HG03064 (cell line): ENCODE data around the gene CLEC16A.

Source experiments
- ATAC-seq: cut with Tn5 transposase; IDR thresholded peaks from one replicate; pipeline ENCODE4 v1.9.1; 2021; ENCODE audit warnings: low read depth; ENCODE audit not compliant: unreplicated experiment

The CLEC16A gene

GRCh38 chr16:10987361-10988163 is 43.2 kb downstream of the CLEC16A start:
- ATAC-seq: no peak

- no peak for ATAC-seq
Measured at GRCh38 chr16:10988164-10988803, 43.9 kb downstream of the CLEC16A start.

- ATAC-seq: no peak
Measured at GRCh38 chr16:10988879-10989278, 44.5 kb downstream of the CLEC16A start.

- ATAC-seq: no peak
Measured at GRCh38 chr16:10989559-10989958, 45.2 kb downstream of the CLEC16A start.

GRCh38 chr16:10990378-10990777 is 46.0 kb downstream of the CLEC16A start:
- ATAC-seq: no peak

- ATAC-seq: no peak
Measured at GRCh38 chr16:10992112-10992511, 47.7 kb downstream of the CLEC16A start.

- no peak for ATAC-seq
Measured at GRCh38 chr16:10992797-10993196, 48.4 kb downstream of the CLEC16A start.

- ATAC-seq: no peak
Measured at GRCh38 chr16:10993649-10994048, 49.3 kb downstream of the CLEC16A start.

GRCh38 chr16:10994571-10994970 is 50.2 kb downstream of the CLEC16A start:
- no peak for ATAC-seq

- no peak for ATAC-seq
Measured at GRCh38 chr16:10995565-10995964, 51.2 kb downstream of the CLEC16A start.

- no peak for ATAC-seq
Measured at GRCh38 chr16:10997485-10997884, 53.1 kb downstream of the CLEC16A start.

GRCh38 chr16:10999300-10999699 is 54.9 kb downstream of the CLEC16A start:
- no peak for ATAC-seq

- no peak for ATAC-seq
Measured at GRCh38 chr16:11001611-11002010, 57.2 kb downstream of the CLEC16A start.

- ATAC-seq: no peak
Measured at GRCh38 chr16:11003141-11003540, 58.8 kb downstream of the CLEC16A start.

- no peak for ATAC-seq
Measured at GRCh38 chr16:11004351-11004750, 60.0 kb downstream of the CLEC16A start.

GRCh38 chr16:11004973-11005610 is 60.7 kb downstream of the CLEC16A start:
- no peak for ATAC-seq

- ATAC-seq: no peak
Measured at GRCh38 chr16:11005611-11005975, 61.2 kb downstream of the CLEC16A start.

- ATAC-seq: no peak
Measured at GRCh38 chr16:11006656-11007055, 62.3 kb downstream of the CLEC16A start.

GRCh38 chr16:11007714-11008280 is 63.4 kb downstream of the CLEC16A start:
- no peak for ATAC-seq

- no peak for ATAC-seq
Measured at GRCh38 chr16:11009027-11009755, 64.8 kb downstream of the CLEC16A start.
